Effector memory CD4-positive, alpha-beta T cell (primary cell): ENCODE data around the gene CNTN4.

Source experiments
- DNase-seq, 3 donors: peaks; one replicate each; pipeline ENCODE4 v3.0.0-alpha.2; 2020
- H3K27ac ChIP-seq: 2 replicates; pipeline ENCODE4 v1.7.0; 2013; ENCODE audit warnings: mild to moderate bottlenecking, low read length, moderate library complexity; ENCODE audit not compliant: insufficient read depth, poor library complexity, severe bottlenecking
- H3K27me3 ChIP-seq: replicated peaks from 2 replicates; pipeline ENCODE4 v1.7.0; 2013; ENCODE audit warnings: mild to moderate bottlenecking, low read length; ENCODE audit not compliant: insufficient read depth, control insufficient read depth, poor library complexity, severe bottlenecking
- H3K36me3 ChIP-seq: 2 replicates; pipeline ENCODE4 v1.7.0; 2013; ENCODE audit warnings: mild to moderate bottlenecking, low read length, moderate library complexity; ENCODE audit not compliant: control insufficient read depth, insufficient read depth
- H3K4me1 ChIP-seq: 2 replicates; pipeline ENCODE4 v1.7.0; 2013; ENCODE audit warnings: low read length, mild to moderate bottlenecking; ENCODE audit not compliant: control insufficient read depth, insufficient read depth, poor library complexity, severe bottlenecking
- H3K4me3 ChIP-seq: 2 replicates; pipeline ENCODE4 v1.7.0; 2013; ENCODE audit warnings: low read length, low read depth, mild to moderate bottlenecking; ENCODE audit not compliant: insufficient read depth, poor library complexity, severe bottlenecking
- H3K9me3 ChIP-seq: 2 replicates; pipeline ENCODE4 v1.7.0; 2013; ENCODE audit warnings: mild to moderate bottlenecking, low read length, moderate library complexity; ENCODE audit not compliant: control insufficient read depth

CNTN4 gene

DNA sequence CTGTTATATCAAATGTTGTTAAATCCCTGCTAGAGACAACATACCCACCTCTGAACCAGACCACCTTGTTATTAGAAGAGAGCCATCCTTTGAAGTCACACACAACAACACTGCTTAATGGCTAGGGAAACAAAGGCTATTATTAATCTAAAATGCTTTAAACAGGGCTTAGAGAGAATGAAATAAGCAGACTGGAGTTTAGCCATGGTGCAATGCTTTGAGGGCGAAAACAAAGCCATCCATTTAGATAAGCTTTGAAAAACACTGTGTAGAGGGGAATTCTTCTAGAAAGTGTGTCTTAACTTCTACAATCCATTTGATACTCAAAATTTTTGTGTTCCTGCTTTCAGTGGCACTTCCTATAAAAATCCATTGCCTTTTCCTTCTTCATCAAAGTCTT lies 862.9 kb downstream of the CNTN4 start:
- H3K36me3 ChIP-seq = no peaks in the 10 kb centered on the region
- DNase-seq = no peak
- H3K4me3 ChIP-seq = no peak overlapping the region
- H3K4me1 ChIP-seq = no peaks in the 10 kb centered on the region
- no peaks in the 10 kb centered on the region for H3K9me3 ChIP-seq
- no peaks in the 10 kb centered on the region for H3K27me3 ChIP-seq
- no peak overlapping the region for H3K27ac ChIP-seq

DNA sequence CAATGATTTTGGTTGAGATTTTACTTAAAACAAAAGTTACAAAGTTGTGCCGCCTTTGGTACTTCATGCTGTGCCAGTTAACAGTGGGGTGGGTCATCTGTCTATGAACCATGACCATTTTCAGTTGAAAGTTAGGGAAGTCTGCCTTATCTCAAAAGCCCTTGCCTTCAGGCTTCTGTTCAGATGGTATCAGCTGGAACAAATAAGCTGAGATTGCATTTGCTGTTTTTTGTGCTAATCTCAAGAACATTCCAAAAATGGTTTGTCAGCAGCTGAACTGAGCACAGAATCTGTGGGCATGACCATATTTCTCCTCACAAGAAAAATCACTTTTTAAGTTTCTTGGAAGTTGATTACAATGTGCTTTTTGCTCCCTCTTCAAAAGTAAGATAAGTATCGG lies 869.2 kb downstream of the CNTN4 start:
- no peak for DNase-seq
- Histone ChIP-seq H3K4me3 (no peak overlapping the region), H3K4me1 (no peaks in the 10 kb centered on the region), H3K27ac (no peak overlapping the region), H3K36me3 (no peaks in the 10 kb centered on the region), H3K9me3 (no peaks in the 10 kb centered on the region), H3K27me3 (no peaks in the 10 kb centered on the region)

DNA sequence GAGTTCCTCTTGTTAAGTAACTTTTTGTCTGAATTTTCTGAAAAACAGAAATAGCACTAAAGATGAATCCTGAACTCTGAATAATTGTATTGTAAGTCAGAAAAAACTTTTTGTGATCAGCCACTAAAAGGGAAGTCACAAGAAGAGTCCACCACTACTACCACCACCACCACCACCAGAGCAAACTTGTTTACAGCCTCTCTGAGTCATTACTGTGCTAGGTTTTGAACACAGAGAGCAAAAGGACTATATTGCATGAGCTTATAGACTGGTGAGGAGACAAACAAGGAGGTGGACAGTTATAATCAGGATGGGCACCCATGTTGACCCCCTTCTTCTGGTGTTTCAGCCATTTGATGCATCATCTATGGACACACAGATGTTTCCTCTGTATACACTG lies 869.8 kb downstream of the CNTN4 start:
- Histone ChIP-seq H3K4me1 (no peaks in the 10 kb centered on the region), H3K27me3 (no peaks in the 10 kb centered on the region), H3K4me3 (no peak overlapping the region), H3K9me3 (no peaks in the 10 kb centered on the region), H3K36me3 (no peaks in the 10 kb centered on the region), H3K27ac (no peak overlapping the region)
- DNase-seq = no peak

DNA sequence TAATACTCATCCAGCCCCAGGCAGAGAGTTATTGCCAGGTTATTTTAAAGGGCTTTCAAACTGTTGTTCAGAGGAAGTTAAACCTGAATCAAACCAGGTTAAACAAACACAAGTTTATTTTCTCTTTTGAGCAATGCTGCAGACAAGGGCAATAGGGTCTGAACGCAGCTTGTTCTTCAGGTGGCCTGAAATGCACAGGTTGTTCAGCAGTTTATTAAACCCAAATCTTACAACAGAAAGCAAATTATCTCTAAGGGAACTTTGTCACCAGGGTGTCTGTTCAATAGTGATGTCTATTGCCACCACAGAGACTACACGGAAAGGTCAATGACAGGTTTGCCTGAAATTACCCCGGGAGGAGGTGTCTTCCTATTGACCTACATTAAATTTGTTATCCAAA lies 877.5 kb downstream of the CNTN4 start:
- no peaks in the 10 kb centered on the region for H3K36me3 ChIP-seq

DNA sequence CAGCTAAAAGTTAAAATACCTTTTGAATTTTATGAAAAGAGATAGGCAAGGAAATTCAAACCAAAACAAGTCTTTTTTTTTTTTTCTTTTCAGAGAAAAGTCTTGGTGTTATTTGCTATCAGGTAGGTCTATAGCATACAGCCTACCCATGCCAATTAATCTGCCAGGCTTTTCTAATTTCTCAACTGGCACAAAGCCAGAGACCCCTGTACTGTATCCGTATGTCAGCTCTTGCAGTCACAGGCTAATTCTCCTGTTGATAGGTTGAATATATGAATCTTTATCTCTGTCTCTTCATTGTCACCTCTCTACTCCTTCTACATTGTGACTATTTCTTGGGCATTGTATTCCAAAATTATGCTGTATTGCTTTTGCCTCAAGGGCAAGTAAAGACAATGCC lies 878.1 kb downstream of the CNTN4 start:
- Histone ChIP-seq H3K36me3 (no peaks in the 10 kb centered on the region), H3K27ac (no peak overlapping the region), H3K27me3 (peaks cover 3% of the 10 kb centered on the region), H3K9me3 (no peaks in the 10 kb centered on the region), H3K4me3 (no peak overlapping the region), H3K4me1 (no peaks in the 10 kb centered on the region)
- DNase-seq = no peak

More for the DNA sequence above, 877.5 kb downstream of the CNTN4 start:
- H3K27ac ChIP-seq = no peak overlapping the region
- H3K4me3 ChIP-seq = no peak overlapping the region
- no peaks in the 10 kb centered on the region for H3K4me1 ChIP-seq
- no peaks in the 10 kb centered on the region for H3K9me3 ChIP-seq
- DNase-seq = no peak
- peaks cover 3% of the 10 kb centered on the region for H3K27me3 ChIP-seq

DNA sequence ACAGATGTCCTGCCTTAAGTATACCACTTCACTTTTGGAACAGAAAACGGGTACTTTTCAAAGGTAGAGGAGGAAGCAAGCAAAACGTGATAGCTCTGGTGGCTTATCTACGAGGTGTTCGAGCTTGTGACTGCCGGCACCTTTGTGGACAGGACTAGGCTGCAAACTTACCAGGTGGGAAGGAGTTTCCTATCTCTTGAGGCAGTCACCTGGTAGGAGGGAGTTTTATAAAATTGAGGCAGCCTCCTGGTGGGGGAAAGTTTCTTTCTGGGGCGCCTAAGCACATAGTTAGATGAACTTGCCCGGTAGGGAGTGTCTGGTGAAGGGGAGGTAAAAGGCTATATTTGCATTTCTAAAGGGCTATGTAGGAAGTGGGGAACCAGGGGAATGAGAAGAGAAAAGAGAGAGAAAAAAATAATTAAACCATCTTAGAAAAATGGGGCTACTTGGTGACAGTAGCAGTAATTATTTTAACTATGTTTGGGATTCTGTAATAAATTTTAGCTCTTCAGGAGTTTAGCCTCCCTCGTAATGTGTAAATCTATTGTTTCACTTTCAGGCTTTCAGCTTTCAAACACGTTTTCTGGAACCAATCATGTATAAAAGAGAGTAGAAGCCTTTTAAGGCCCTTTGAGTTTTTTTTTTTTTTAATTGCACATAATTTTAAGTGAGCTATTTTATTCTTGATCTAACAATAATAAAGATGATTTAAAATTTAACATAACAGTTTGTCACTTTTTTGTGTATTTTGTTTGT lies 880.5 kb downstream of the CNTN4 start:
- DNase-seq = no peak

DNA sequence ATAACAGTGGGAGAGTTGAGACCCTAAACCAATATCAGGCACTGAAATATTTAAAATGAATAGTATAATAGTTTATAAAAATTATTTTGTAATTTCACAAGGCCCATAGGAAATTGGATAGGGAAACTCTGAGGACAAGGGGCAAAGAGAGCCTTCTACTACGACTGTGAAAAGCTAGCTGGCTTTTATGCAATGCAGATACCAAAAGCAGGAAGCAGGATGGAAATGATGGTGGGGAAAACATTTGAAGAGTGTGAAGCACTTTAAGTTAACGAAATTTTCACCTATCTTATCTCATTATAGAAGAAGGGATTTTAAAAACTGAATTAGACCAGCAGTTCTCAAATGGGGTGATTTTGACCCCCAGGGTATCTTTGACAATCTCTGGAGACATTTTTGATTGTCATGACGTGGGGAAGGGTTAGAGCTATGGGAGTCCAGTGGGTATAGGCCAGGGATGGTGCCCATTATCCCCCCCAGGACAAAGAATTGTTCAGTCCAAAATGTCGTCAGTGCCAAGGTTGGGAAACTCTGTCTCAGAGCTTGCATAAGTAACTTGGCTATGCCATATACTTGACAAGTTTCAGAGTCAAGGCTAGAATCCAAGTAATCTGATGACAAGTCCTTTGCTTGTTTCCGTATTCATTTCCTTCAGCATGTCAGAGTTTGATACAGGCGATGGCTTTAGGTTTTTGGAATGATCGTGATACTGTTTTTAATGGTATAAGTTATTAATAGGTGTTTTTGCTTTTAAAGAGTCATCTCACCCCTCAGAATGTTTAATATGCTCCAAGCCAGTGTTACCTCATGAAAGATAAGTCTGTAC lies 885.6 kb downstream of the CNTN4 start:
- H3K36me3 ChIP-seq = no peaks in the 10 kb centered on the region

More for the DNA sequence above, 880.5 kb downstream of the CNTN4 start:
- no peaks in the 10 kb centered on the region for H3K9me3 ChIP-seq
- no peaks in the 10 kb centered on the region for H3K27me3 ChIP-seq
- H3K4me3 ChIP-seq = no peak overlapping the region
- H3K27ac ChIP-seq = no peak overlapping the region
- H3K36me3 ChIP-seq = no peaks in the 10 kb centered on the region
- no peaks in the 10 kb centered on the region for H3K4me1 ChIP-seq

DNA sequence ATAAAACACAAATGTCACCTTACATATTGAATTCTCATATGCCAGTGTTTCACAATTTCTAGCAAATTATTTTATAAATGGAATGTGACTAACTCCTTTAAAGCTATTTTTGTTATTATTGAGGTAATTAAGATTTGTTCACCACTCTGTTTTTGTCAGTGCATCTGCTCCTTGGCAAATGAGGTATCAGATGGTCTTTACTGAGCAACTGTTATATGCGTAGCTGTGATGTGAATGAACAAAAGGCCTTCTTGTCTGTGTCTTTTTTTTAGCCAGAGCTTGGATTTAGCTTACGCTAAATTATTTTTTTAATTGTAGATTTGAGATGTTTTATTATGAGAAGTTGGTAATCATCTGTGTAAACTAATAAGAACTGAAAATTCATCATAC lies 886.2 kb downstream of the CNTN4 start:
- no peak for DNase-seq
- H3K4me3 ChIP-seq = no peak overlapping the region
- no peaks in the 10 kb centered on the region for H3K9me3 ChIP-seq

More for the DNA sequence above, 885.6 kb downstream of the CNTN4 start:
- no peaks in the 10 kb centered on the region for H3K27me3 ChIP-seq
- H3K9me3 ChIP-seq = no peaks in the 10 kb centered on the region
- no peak overlapping the region for H3K4me3 ChIP-seq
- H3K4me1 ChIP-seq = no peaks in the 10 kb centered on the region
- H3K27ac ChIP-seq = no peak overlapping the region
- no peak for DNase-seq

DNA sequence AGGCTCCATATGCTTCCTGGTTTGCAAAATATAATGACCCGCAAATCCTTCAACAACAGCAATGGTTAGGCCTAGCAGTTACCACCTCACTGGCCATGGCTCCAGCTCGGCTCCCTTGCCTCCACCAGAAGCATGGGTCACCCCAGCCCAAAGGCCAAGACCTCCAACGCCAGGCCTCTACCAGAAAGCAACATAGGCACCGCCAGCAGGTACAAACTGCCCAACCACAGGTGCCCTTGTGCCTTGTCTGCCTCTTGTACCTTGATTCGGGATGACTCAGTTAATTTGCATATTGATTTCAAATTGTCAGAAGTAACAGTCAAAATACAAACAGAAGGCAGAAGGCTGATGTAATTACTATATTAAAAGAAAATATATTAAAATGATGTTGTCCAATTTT lies 886.8 kb downstream of the CNTN4 start:
- Histone ChIP-seq H3K9me3 (no peaks in the 10 kb centered on the region), H3K27ac (no peak overlapping the region), H3K36me3 (no peaks in the 10 kb centered on the region), H3K4me1 (no peaks in the 10 kb centered on the region), H3K4me3 (no peak overlapping the region), H3K27me3 (no peaks in the 10 kb centered on the region)
- no peak for DNase-seq

More for the DNA sequence above, 886.2 kb downstream of the CNTN4 start:
- Histone ChIP-seq H3K36me3 (no peaks in the 10 kb centered on the region), H3K4me1 (no peaks in the 10 kb centered on the region), H3K27ac (no peak overlapping the region), H3K27me3 (no peaks in the 10 kb centered on the region)

DNA sequence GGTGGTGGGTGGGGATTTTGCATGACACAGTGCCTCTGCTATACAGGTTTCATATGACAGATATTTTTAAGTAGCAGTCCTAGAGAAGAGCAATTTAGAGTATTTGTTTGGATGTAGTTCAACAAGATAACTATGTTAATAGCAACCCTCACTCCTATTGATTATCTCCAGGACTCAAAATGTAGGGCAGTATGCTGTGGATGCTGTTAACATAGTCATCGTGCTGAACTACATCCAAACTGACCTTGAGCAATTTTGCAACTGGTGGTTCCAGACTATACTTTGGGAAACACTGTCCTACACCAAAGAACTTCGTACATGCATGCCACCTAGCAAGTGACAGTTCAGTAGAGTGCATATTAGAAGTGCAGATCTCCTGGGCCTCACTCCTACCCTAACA lies 893.9 kb downstream of the CNTN4 start:
- Histone ChIP-seq H3K27me3 (no peaks in the 10 kb centered on the region), H3K9me3 (no peaks in the 10 kb centered on the region), H3K36me3 (no peaks in the 10 kb centered on the region), H3K4me1 (no peaks in the 10 kb centered on the region), H3K27ac (no peak overlapping the region), H3K4me3 (no peak overlapping the region)
- DNase-seq = no peak
